ENCODE results near the gene PCNX1.
"Not testable (repeated sequence)": the region's sequence is repeated elsewhere in the genome, so short reads cannot be mapped to it uniquely, and the experiment has no call there.

PCNX1 gene

GRCh38 chr14:71123579-71124135 lies 216.4 kb downstream of the PCNX1 start:
- DNase-seq (ENCODE audit: low read depth): no peak

- not testable (repeated sequence) for DNase-seq (ENCODE audit: low read depth)
Observed at GRCh38 chr14:71129716-71130490, 222.6 kb downstream of the PCNX1 start.

- DNase-seq (ENCODE audit: low read depth): no peak
Observed at GRCh38 chr14:71130491-71131179, 223.4 kb downstream of the PCNX1 start.

GRCh38 chr14:71133296-71133695 lies 226.0 kb downstream of the PCNX1 start:
- DNase-seq (ENCODE audit: low read depth): no peak

- DNase-seq (ENCODE audit: low read depth): no peak
Observed at GRCh38 chr14:71135496-71135895, 228.2 kb downstream of the PCNX1 start.

GRCh38 chr14:71135911-71136310 lies 228.7 kb downstream of the PCNX1 start:
- no peak for DNase-seq (ENCODE audit: low read depth)

GRCh38 chr14:71136386-71137060 lies 229.3 kb downstream of the PCNX1 start:
- no peak for DNase-seq (ENCODE audit: low read depth)

- no peak for DNase-seq (ENCODE audit: low read depth)
Observed at GRCh38 chr14:71137536-71138447, 230.5 kb downstream of the PCNX1 start.

- peak; percentile 34 for DNase-seq (ENCODE audit: low read depth)
Observed at GRCh38 chr14:71138448-71139293, 231.4 kb downstream of the PCNX1 start.

GRCh38 chr14:71139294-71139946 lies 232.2 kb downstream of the PCNX1 start:
- no peak for DNase-seq (ENCODE audit: low read depth)

- DNase-seq (ENCODE audit: low read depth): no peak
Observed at GRCh38 chr14:71140157-71140556, 232.9 kb downstream of the PCNX1 start.

- no peak for DNase-seq (ENCODE audit: low read depth)
Observed at GRCh38 chr14:71141701-71142374, 234.6 kb downstream of the PCNX1 start.

GRCh38 chr14:71142375-71143038 lies 235.2 kb downstream of the PCNX1 start:
- DNase-seq (ENCODE audit: low read depth): no peak

GRCh38 chr14:71143381-71144290 lies 236.4 kb downstream of the PCNX1 start:
- DNase-seq (ENCODE audit: low read depth): no peak

GRCh38 chr14:71147335-71147734 lies 240.1 kb downstream of the PCNX1 start:
- DNase-seq (ENCODE audit: low read depth): not testable (repeated sequence)

- DNase-seq (ENCODE audit: low read depth): no peak
Observed at GRCh38 chr14:71148627-71149026, 241.4 kb downstream of the PCNX1 start.

GRCh38 chr14:71150737-71151136 lies 243.5 kb downstream of the PCNX1 start:
- DNase-seq (ENCODE audit: low read depth): no peak

GRCh38 chr14:71155743-71156142 lies 248.5 kb downstream of the PCNX1 start:
- DNase-seq (ENCODE audit: low read depth): no peak
